DMS53 treated with DMSO at 0.1 percent for 48 hours (cell line): ENCODE results near the gene CCNL2.
A peak's percentile ranks its signal among the peaks of the same experiment; 100 is the strongest.
"Not testable (repeated sequence)": the region's sequence is repeated elsewhere in the genome, so short reads cannot be mapped to it uniquely, and the experiment has no call there.

Experiments used
- DNase-seq: peaks from one replicate; lab custom pipeline; 2025; ENCODE audit not compliant: unreplicated experiment; lab: John Stamatoyannopoulos, UW

CCNL2 gene

GRCh38 chr1:1419813-1420653 is 20.9 kb upstream of the CCNL2 start:
- DNase-seq = no peak

GRCh38 chr1:1419363-1419812 is 20.3 kb upstream of the CCNL2 start:
- no peak for DNase-seq

- DNase-seq = no peak
These were observed 19.6 kb upstream of the CCNL2 start for GRCh38 chr1:1418464-1419362.

GRCh38 chr1:1417825-1418463 is 18.8 kb upstream of the CCNL2 start:
- not testable (repeated sequence) for DNase-seq

GRCh38 chr1:1417396-1417795 is 18.3 kb upstream of the CCNL2 start:
- not testable (repeated sequence) for DNase-seq

GRCh38 chr1:1415751-1416150 is 16.6 kb upstream of the CCNL2 start:
- DNase-seq = no peak

- not testable (repeated sequence) for DNase-seq
These were observed 13.3 kb upstream of the CCNL2 start for GRCh38 chr1:1412311-1412902.

- DNase-seq = no peak
These were observed 12.5 kb upstream of the CCNL2 start for GRCh38 chr1:1411626-1412025.

- not testable (repeated sequence) for DNase-seq
These were observed 11.1 kb upstream of the CCNL2 start for GRCh38 chr1:1410238-1410637.

GRCh38 chr1:1407636-1408318 is 8.6 kb upstream of the CCNL2 start:
- DNase-seq = no peak

GRCh38 chr1:1406821-1407635 is 7.9 kb upstream of the CCNL2 start, which contains the start of gene MRPL20:
TSS of gene MRPL20 (minus strand) at chr1:1407293. CDS start at chr1:1407217, 76 bp downstream.
- peak; percentile 82 for DNase-seq

GRCh38 chr1:1406101-1406820 is 7.1 kb upstream of the CCNL2 start:
- no peak for DNase-seq

GRCh38 chr1:1403653-1404052 is 4.5 kb upstream of the CCNL2 start:
- DNase-seq = no peak

- not testable (repeated sequence) for DNase-seq
These were observed 3.8 kb upstream of the CCNL2 start for GRCh38 chr1:1402901-1403392.

GRCh38 chr1:1402072-1402900 is 3.2 kb upstream of the CCNL2 start:
- DNase-seq = no peak

- no peak for DNase-seq
These were observed 2.4 kb upstream of the CCNL2 start for GRCh38 chr1:1401457-1402010.
